HEK293T (cell line): Measurements from ENCODE around the gene FLRT2.

Experiments used
- FOXA1 ChIP-seq: fragments of 450-650 bp; IDR thresholded peaks from 2 replicates; pipeline ENCODE4 v1.6.1; 2016; ENCODE audit warnings: mild to moderate bottlenecking
- FOXK2 ChIP-seq: fragments of 450-650 bp; IDR thresholded peaks from 2 replicates; pipeline ENCODE4 v1.6.1; 2016; ENCODE audit warnings: mild to moderate bottlenecking
- HDGF ChIP-seq: fragments of 450-650 bp; IDR thresholded peaks from 2 replicates; pipeline ENCODE4 v1.6.1; 2017; ENCODE audit warnings: antibody characterized with exemption, borderline replicate concordance
- SP1 ChIP-seq: fragments of 450-650 bp; IDR thresholded peaks from 2 replicates; pipeline ENCODE4 v1.6.1; 2017
- TARDBP ChIP-seq: fragments of 450-650 bp; IDR thresholded peaks from 2 replicates; pipeline ENCODE4 v1.6.1; 2016

GRCh38 chr14:85702997-85703396 is 173.1 kb downstream of the FLRT2 start:
- no peak for TF ChIP-seq FOXK2
- no peak for TF ChIP-seq SP1
- TF ChIP-seq TARDBP, result no peak
- no peak for TF ChIP-seq FOXA1
- no peak for TF ChIP-seq HDGF
